C4-2B (cell line): ENCODE measurements around the gene FAM236C.
"Not testable (repeated sequence)": the region's sequence is repeated elsewhere in the genome, so short reads cannot be mapped to it uniquely, and the experiment has no call there.

Experiments
- H3K27ac ChIP-seq: fragments of 450-650 bp; 2 replicates; pipeline ENCODE4 v1.5.1; 2017

FAM236C gene

DNA sequence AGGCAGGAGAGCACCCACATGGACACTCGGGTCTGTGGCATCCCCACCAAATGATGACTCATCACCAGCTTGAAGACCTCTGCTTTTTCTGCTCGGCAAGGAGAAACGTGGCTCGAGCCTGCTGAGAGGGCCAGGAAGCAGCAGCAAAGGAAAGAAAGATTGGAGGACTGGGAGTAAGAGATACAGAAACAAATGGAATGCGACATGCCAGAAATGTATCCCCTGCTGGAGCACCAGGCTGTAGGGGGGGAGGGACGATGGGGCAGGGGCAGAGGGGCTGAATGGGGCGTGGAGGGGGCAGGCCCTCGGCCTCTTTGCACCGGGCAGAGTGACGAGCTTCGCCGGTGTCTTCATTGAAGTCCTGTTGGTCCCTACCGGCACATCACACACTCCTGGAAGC, at the start of gene FAM236C:
TSS of gene FAM236C (plus strand) at position 301 of the 400 bp plus-strand sequence. CDS start 100 bp downstream, outside the sequence.
- H3K27ac ChIP-seq = not testable (repeated sequence)

DNA sequence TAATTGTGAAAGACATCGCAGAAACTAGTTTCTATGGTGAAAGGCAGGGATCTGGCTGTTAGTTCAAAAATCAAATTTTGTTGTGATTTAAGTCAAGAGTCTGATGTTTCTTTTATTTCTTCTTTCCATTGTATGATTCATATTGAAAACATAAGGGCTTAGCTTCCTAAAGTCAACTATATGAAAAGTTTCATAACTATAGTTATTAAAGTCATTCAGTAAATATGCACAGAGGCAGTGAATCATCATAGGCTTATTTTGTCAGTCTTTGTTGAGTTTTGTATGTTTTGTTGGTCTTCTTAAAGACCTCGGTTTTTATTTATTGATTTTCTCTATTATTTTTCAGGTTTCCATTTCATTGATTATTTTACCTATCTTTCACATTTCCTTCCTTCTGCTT, 29.5 kb upstream of the FAM236C start:
- H3K27ac ChIP-seq = not testable (repeated sequence)

DNA sequence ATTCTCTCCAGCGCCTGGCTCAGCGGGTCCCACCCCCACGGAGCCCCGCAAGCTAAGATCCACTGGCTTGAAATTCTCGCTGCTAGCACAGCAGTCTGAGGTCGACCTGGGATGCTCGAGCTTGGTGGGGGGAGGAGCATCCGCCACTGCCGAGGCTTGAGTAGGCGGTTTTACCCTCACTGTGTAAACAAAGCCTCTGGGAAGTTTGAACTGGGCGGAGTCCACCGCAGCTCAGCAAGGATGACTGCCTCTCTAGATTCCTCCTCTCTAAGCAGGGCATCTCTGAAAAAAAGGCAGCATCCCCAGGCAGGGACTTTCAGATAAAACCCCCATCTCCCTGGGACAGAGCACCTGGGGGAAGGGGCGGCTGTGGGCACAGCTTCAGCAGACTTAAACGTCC, 22.7 kb upstream of the FAM236C start:
- not testable (repeated sequence) for H3K27ac ChIP-seq

DNA sequence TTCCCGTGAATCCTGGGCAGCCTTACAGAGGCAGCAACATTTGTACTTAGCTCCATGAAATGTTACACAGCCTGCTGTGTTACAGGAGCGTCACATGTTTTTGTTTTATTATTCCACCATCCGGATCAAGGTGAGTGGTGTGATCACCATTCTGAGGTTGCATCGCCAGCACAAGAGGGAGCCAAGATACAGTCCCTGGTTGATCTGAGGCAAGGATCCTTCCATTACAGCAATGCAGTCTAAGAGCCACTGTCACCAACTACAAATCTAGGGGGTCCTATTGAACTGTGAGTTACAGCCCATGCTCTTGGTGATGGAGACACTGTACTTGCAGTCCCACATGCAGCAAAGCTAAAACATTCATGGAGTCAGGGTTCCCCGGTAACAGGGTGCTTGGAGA, 3.7 kb downstream of the FAM236C start:
- H3K27ac ChIP-seq = not testable (repeated sequence)

DNA sequence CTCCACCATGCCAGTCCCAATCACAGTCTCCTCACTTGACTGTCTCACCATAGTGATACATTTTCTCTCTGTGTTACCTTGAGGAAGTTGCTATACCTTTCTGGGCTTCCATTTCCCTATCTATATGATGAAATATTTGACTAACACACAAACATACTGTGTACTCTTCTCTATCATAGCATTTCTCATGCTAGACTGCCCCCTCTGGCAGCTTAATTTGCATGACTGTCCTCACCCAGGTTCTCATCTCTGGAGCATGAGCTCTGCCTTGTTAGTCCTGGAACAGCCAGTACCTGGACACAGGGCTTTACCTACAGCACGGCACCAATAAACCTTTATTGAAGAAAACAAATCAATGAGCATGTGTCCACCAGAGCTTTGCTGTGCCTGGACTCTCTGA, 19.9 kb downstream of the FAM236C start:
- not testable (repeated sequence) for H3K27ac ChIP-seq

DNA sequence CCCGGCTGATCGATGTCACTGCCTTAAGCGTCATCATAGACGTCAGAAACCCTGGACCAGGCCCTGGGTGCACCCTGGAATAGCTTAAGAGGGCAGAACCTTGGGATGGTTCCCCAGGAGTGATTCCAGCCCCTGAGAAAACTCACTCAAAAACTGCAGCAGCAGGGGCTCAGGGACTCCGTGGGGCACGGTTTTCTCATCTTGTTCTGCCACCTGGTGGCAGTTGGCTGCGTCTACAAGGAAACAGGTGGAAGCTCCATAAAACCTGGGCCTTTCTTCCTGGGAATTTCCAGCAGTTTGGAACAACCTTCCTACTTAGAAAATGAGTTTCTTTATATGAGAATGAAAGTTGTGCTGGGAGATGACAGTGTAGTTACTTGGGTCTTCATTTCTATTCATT, 24.0 kb downstream of the FAM236C start:
- H3K27ac ChIP-seq = not testable (repeated sequence)

DNA sequence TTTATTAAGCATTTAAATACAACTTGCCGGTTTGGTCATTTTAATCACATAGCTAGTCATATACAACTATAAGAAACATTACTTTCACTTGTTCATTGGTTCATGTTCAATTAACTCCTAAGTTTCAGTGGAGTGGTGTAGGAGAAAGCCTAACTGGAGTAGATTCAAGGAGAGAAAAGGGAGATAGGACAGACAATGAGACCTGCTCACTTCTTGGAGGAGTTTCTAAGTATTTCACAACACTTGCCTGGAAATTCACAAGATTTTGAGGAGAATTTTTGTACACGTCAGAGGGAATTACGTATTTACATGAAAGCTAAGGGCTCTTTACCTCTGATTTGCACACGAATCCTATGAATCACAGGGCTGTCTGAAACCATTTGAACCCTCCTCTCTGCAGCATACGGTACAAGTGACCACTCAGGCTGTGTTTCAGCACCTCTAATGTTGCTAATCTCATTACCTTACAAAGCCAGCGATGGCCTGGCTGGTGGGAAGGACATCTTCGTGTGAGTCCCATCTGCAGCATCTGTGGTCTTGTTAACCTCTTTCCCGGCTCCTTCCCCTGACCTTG, 24.6 kb downstream of the FAM236C start:
- not testable (repeated sequence) for H3K27ac ChIP-seq

DNA sequence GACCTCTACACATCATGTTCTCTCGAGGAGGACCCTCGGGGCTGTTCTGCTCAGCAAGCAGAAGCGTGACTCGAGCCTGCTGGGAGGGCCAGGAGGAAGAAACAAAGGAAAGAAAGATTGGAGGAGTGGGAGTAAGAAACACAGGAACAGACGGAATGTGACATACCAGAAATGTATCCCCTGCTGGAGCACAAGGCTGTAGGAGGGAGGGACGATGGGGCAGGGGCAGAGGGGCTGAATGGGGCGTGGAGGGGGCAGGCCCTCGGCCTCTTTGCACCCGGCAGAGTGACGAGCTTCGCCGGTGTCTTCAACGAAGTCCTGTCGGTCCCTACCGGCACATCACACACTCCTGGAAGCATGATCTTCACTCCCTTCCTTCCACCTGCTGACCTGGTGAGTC, 25.5 kb downstream of the FAM236C start, which contains the start of gene FAM236A:
TSS of gene FAM236A (plus strand) at position 301 of the 400 bp plus-strand sequence. CDS start at position 358, 57 bp downstream.
- not testable (repeated sequence) for H3K27ac ChIP-seq

DNA sequence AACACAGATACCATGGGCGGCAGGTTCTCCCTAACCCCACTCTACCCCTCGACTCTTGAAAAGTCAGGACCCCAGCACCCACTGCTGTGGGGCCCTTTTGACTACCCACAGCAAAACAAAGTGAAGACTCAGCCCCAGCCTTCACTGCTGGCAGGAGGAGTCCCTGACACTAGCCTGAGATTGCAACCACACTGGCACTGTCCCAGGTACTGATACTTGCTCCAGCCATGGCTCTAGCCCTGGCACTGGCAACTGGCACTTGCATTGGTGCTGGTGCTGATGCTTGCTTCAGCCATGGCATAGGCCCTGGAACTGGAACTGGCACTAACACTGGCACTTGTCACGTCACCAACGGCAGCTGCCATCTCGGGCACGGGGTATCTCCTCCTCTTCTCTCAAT, 29.9 kb downstream of the FAM236C start:
- not testable (repeated sequence) for H3K27ac ChIP-seq

DNA sequence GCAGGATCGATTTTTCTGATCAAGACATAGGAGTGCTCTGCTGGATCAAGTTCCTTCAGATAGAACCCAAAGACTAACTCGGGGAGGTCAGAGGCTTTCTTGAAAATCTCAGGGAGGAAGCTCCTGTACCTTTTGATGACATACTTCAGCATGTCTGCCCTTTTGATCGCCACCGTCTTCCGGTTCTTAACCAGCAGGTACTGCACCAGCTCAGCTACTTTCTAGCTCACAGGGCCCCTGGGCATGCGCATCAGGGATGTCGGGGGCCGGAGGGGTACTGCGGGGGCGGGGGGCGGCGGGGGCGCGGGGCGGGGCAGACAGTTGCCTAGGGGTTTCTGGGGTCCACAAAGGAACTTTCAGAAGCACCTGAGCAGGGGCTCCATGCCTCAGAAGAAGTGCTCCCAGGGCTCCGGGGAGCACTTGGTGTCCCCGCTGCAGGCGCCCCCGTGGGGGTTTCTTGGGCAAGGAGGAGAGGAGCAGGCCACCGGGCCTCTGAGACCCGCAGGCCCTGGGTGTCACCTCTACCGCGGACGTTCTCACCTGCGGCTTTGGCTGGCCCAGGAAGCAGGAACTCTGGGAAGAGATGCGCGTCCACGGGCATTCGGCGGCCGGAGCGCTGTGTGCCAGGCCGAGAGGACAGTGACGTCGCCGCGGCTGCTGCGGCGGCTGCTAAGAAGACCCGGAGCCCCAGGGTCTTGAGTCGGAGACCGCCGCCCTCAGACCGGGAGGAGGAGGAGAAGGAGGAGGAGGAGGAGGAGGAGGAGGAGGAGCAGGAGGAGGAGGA, 30.8 kb downstream of the FAM236C start:
- not testable (repeated sequence) for H3K27ac ChIP-seq

DNA sequence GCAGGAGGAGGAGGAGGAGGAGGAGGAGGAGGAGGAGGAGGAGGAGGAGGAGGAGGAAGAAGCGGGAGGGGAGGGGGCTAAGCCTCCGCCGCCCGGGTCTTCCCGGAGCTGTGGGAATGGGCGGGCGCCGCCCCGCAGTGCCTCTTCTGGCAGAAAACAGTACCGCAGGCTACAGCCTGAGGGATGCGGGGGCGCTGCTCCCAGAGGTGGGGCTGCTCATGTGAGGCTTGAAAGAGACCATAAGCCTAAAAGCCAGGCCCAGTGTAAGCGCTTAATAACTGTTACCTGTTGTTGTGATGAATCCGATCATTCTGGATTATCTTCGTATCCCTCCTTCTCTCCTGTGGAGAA, 31.4 kb downstream of the FAM236C start, which contains the start of gene DMRTC1:
TSS of gene DMRTC1 (minus strand) at position 19 of the 351 bp plus-strand sequence. CDS start 68,143 bp downstream, outside the sequence.
- H3K27ac ChIP-seq = not testable (repeated sequence)

DNA sequence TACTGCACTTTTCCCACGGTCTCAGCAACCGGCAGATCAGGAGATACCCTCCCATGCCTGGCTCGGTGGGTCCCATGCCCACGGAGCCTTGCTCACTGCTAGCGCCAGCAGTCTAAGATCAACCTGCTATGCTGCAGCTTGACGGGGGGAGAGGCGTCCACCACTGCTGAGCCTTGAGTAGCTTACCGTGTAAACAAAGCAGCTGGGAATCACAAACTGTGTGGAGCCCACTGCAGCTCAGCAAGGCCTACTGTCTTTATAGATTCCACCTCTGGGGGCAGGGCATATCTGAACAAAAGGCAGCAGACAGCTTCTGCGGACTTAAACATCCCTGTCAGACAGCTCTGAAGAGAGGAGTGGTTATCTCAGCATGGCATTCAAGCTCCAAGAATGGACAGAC, 47.6 kb downstream of the FAM236C start:
- not testable (repeated sequence) for H3K27ac ChIP-seq
